ENCODE measurements around the gene VAV2.

GRCh38 chr9:133796562-133796961 lies 195.6 kb downstream of the VAV2 start:
- TF ChIP-seq POLR2A (IDR thresholded peaks at IDR 0.05; ENCODE audit: low read depth) (no peak), CTCF (IDR thresholded peaks at IDR 0.05) (no peak), POLR2AphosphoS5 (IDR thresholded peaks at IDR 0.05) (no peak)

All from esophagus muscularis mucosa (tissue), 3 donors.